Measurements from ENCODE around the gene MMRN2.
"Not testable (repeated sequence)": the region's sequence is repeated elsewhere in the genome, so short reads cannot be mapped to it uniquely, and the experiment has no call there.

Gene MMRN2

DNA sequence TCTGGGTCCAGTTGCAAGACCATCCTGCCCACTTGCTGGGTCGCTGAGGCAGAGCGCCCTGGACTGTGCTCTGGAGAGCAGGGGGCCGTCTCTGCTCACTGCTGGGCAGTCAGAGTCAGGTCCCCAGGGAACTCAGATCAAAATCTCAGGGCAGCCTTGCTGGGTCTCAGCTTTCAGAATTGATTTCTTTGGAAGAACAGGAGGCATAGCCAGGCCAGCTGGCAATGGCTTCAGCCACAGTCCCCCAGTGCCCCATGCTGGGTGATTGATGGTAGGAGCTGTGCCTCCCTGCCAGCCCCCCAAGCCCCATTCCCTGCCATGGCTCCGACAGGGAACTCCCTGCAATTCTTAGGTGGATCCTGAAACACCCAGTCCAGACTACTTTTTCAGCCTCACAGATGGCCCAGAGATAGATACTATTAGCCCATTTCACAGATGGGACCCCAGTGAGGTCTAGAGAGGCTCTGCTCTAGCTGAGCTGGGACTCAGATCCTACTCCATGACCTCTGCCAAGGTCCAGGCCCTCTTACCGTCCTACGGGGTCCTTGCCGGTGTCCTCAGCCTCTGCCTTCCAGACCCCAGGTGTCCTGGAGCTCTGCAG, 467 bp downstream of the MMRN2 start:
- DNase-seq (ENCODE audit: low read depth): no peak

DNA sequence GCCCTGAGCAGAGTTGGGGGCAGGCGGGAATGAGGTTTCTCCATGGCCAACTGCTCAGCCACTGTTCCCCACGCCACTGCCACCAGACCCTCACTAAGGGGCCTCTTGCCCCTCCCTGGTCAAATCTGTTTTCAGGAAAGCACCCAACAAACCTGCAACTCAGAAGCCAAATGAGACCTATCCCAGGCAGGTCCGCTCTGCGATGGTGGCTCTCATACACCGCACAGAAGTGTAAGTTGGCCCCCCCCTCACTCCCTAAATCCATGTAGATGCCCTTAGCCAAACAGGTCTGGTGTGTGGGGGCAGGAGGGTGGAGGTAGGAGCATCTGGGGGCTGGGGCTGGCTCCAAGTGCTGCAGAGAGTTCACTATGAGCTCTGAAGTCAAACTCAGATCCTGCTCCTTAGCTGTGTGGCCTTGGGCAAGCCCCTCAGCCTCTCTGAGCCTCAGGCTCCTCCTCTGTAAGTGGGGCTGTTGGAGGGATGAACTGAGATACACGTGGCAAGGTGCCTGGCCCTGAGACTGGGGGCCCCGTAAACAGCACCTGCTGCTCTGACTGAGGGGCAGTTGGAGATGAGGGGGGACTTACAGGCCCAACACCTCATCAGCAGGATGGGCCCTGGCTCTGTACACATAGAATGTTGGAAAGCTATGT, 1.1 kb downstream of the MMRN2 start:
- no peak for DNase-seq (ENCODE audit: low read depth)

DNA sequence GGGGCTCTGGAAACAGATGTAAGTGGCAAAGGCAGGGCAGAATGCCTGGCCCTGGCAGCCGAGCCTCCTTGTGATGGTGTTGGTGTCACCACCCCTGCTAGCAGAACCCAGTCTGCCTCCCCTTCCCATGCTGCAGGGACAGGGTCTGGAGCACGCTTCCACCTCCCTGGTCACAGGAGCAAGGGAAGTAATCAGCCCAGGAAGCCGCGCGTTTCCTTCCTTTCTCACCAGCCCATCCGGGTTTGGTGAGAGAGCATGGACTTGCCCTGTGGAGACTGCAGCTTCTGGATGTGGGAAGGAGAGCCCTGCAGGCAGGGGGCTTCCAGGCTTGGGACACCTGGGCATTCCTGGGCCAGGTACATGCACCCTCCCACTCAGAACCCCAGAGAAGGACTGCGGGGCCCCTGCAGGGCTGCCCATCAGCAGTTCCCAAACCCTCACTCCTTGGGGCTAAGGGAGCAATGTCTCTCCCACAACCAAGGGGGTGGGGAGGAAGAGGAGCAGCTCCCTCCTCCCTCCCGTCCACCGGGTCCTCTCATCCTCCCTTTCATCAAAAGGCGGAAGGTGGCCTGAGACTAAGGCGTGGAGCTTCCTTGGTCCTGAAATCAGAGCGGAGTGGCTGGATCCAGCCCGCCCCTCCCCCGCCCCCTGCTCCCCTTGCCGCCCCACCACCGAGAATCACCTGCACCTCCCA, 1.8 kb downstream of the MMRN2 start:
- DNase-seq (ENCODE audit: low read depth): no peak

DNA sequence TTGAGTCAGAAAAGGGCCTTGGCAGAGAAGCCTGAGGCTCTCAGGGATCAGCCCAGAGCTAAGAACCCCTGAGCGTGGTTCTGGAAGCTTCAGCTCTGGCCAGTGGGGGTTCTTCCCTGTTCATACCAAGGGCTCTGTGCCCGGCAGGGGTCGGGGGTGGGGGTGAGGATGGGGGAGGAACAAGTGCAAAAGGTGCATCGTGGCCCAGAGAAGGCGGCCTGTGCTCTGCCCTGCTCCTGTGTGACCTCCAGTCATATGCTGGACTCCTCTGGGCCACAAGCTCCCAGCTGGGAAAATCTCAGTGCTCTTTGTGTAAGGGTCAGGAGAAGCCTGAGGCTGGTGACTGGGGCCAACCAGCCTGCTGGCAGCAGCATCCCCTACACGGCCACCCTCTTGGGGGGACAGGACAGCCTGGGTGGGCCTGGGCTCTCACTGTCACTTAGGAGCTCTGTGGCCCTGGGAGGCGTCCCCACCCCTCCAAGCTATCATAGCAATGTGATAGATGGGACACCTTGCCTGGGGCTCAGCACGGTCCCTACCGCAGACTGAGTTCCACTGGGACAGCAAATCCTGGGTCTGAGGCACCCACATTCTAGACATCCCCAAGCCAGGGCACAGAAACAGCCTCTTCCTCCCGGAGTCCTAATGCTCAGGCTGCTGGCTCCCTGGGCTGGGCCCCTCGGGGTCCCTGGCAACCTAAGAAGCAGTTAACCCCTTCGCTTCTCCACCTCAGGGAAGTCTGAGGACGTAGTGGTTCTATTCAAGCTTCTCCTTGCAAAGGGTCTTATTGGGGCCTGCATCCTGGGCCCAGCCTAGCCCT, 2.5 kb downstream of the MMRN2 start:
- DNase-seq (ENCODE audit: low read depth): no peak

DNA sequence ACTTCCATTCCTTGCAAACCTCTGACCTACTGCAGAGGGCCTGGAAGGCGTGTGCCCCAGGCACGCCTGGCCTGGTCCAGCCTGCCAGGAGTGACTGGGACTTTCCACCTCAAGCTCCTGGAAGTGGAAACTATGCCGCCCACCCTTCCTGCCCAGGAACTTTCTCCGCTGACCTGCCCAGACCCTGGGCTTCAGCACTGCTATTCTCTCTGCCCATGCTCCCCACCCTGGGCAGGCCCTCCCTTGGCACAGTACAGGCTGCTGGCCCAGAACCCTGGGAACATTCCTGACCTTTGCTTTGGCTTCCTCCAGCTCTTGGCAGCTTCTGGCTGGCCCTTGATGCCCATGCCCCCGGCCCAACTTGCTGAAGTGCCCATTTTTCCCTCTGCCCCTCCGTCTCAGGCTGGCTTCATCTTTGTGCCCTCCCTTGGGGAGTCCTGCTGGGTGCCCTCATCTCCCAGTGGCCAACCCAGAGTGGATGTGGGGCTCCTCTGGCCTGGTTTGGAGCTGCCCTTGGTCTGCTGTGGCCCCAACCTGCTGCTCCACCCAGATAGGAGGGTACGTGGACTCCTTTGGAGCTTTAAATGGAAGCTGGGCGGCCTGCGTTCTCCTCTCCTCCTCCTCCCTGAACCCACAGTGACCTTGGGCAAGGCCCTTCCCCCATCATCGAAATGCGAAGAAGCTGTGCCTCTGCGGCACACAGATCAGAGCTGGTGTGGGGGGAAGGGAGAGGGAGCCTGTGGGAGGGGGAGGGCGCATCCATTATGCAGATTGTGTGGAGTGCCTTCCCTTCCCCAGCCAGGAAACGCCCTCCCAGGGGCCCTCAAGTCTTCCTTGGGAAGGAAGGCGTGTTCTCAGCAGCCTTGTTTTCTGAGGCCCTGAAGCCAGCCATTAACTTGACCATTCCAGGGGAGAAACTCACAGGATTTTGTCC, 3.4 kb downstream of the MMRN2 start:
- DNase-seq (ENCODE audit: low read depth): no peak

DNA sequence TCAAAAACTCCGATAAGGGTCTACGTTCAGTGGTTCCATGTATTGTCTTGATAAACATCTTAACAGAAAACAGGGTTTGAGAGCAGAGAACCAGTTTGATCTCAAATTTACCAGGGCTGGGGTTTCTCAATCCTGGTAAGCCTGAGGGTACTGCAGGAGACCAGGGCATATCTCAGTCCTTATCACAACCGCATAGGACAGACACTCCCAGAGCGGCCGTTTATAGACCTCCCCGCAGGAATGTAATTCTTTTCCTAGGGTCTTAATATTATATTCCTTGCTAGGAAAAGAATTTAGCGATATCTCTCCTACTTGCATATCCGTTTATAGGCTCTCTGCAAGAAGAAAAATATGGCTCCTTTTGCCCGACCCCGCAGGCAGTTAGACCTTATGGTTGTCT, 4.7 kb downstream of the MMRN2 start:
- DNase-seq (ENCODE audit: low read depth): not testable (repeated sequence)

DNA sequence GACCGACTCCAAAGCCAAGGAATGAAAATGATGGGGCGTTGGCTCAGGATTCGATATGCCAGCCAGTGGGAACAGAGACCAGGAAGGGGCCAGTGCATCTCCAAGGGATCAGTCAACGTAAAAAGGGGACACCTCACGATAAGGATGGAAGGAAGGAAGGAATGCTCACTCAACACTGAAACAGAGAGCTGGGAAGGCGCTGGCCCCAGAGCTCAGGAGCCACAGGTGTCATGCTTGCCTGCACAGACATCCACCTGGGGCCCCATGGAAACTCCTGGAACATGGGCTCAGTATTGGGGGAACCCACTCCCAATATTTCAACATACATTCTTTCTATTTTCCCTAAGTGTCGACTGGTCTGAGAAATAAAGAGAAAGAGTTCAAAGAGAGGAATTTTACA, 5.3 kb downstream of the MMRN2 start:
- DNase-seq (ENCODE audit: low read depth): no peak

DNA sequence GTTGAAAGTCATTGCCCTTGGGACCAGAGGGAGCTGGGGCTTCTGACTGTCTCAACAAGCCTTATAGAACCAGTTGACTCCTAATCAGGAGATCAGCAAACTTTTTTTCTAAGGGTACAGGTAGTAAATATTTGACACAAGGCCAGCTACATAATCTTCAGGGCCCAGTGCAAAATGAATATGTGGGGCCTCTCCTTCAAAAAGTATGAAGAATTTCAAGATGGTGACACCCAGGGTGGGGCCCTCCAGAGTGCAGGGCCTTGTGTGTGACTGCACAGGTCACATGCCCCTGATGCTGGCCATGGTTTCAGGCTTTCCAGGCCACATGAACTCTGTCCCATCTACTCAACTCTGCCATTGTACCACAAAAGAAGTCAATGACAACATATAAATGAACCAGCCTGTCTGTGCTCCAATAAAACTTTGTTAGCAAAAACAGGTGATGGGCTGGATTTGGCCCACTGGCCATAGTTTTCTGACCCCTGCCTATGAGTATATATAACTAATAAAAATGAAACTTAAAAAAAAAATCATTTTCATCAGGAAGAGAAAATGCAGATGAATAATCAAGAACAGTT, 6.1 kb downstream of the MMRN2 start:
- no peak for DNase-seq (ENCODE audit: low read depth)

DNA sequence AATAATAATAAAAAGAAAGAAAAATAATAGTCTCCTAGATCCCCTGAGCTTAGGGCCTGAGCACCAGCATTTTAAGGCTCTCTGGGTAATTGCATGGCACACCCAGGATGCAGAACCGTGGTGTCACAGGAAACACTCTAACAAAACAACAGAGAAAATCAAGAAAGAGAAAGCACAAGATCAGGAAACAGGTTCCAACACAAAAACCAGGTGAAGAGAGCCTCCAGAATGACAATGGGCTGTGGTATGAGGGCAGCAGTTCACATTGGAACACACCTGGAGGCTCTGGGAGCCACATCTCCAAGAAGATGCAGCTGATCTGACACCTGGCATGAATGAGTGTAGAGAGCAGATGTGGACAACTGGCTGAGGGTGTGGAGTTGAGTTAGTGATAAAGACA, 7.1 kb downstream of the MMRN2 start:
- no peak for DNase-seq (ENCODE audit: low read depth)

DNA sequence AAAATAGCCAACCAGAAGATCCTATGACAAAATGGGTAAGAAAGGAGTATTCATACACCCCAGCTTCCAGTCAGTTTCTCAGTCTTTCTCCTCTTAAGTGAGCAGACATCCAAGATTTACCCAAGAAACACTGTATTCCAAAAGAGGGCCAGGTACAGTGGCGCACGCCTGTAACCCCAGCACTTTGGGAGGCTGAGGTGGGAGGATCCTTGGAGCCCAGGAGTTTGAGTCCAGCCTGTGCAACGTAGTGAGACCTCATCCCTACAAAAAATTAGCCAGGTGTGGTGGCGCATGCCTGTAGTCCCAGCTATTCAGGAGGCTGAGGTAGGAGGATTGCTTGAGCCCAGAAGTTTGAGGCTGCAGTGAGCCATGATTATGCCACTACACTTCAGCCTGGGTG, 9.6 kb downstream of the MMRN2 start:
- not testable (repeated sequence) for DNase-seq (ENCODE audit: low read depth)

DNA sequence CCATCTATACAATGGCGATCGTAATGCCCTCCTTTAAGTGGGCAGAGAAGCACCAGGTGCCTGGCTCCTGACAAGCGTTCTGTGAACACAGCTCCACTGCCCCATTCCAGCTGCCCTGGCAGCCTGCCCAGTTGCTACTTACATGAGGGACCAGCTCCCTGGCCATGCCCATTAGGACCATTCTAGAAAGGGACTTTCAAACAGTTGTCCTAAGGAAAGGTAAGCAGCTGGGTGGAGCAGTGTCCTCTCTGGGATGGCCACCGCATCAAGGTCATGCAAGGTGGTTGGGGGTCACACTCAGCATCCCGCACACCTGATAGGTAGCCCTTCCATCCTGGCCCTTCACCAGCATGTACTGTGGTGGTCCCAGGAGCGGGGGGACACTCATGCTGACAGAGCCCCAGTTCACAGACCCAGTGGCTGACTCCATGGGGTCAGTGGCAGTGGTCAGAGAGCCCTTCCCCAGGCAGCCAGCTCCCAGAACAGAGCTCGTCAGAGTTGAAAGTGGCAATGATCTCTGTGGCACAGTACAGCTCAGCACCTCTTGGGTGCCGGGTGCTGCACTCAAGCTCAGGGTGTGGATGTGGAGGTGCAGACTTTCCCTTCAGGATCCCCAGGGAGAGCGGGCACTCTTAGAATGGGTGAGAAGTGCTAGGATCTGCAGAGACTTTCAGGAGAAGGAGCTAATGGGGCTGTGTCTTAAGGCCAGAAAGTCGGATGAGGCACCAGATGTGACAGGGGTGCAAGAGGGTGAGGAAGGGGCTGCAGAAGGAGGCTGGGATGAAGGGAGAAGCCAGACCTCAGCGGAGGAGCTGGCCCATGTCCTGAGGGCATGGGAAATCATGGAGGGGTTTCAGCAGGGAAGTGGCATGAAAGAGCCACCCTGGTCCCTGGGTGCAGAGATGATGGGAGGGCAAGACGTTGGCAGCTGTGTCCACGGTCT, 10.9 kb downstream of the MMRN2 start:
- DNase-seq (ENCODE audit: low read depth): no peak

DNA sequence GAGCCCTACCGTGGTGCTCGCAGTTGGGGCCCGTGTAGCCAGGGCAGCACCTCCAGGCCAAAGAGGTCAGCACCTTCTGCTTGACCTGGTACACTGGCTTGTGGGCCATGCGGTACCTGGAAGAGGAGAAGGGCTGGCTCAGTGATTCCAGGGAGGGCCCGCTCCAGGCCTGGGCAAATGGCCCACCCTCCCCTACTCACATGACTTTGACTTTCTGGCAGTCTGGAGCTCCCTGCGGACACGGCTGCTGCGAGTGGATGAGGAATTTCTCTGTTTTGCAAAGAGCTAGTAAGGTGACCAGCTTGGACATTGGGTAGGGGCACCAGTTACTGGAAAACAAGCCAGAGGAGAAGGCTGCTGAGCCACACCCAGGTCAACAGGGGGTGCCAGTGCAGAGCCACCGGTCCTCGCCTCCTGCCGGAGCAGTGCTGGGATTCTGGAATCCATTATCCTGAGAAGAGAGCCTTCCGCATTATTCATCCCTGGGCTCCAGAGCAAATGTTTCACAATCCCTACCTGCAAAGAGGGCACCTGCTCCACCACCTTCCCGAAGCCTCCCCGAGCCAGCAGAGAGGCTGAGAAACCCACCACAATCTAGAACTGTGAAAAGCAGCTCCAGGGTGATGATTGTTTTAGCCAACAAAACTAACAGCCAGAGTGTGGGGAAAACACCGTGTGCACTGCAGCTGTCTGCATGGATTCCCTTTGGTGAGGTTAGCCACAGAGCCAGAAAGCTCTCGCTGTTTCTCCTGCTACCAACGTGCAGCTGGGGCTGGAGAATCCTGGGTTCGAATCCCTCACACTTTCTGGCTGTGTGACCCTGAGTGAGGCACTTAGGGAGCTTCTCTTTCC, 11.8 kb downstream of the MMRN2 start:
- DNase-seq (ENCODE audit: low read depth): no peak

DNA sequence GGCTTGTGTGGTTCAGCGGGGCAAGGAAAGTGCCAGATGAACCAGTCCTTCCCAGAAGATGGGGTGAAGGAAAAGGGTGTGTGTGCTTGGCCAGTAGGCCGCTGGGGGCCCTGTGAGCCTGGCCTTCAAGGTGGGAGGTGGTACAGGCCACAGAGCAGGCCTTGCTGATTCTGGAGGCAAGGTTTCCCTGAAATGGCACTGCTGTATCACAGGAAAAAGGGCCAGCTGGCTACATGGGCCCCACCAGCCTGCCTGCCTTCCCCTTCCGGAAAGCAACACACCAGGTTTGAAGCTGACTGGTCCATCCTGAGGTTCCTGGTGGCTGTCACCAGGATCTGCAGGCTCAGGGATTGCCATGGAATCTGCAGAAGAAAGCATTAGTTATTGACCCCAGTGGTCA, 12.5 kb downstream of the MMRN2 start:
- no peak for DNase-seq (ENCODE audit: low read depth)

DNA sequence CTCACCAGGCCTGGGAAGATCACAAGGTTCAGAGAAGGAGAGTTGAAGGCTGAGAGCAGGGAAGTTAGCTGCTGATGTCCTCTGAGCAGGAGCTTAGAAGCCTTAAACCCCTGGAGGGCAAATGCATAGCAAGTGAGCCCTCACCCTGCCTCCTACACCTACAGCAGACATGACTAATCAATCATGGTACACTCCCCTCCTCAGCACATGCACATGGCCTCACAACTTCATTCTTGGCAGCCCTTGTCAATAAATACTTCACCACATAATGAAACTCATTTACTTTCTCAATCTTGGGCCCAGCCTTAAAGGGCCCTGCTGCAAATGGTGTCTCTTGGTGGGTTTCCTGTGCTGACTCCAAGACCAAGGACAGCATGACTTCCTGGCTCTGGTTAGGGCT, 12.9 kb downstream of the MMRN2 start:
- DNase-seq (ENCODE audit: low read depth): no peak

DNA sequence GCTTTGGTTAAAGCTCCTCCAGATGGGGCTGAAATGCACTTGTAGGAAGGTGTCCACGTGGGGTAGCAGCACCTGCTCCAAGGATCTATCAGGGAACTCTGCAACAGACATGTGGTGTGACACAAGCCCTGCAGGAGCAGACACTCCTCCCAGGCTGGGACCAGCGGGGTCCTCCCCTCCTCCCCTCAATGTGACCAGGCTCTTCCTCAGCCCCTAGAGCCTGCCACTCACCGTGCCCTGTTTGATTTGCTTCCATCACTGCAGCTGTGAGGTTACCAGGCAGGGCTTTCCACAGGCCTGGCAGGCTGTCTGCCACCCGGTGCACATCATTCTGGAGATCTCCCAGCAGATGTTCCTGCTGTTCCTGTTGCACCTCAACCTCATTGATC, 13.4 kb downstream of the MMRN2 start:
- no peak for DNase-seq (ENCODE audit: low read depth)

DNA sequence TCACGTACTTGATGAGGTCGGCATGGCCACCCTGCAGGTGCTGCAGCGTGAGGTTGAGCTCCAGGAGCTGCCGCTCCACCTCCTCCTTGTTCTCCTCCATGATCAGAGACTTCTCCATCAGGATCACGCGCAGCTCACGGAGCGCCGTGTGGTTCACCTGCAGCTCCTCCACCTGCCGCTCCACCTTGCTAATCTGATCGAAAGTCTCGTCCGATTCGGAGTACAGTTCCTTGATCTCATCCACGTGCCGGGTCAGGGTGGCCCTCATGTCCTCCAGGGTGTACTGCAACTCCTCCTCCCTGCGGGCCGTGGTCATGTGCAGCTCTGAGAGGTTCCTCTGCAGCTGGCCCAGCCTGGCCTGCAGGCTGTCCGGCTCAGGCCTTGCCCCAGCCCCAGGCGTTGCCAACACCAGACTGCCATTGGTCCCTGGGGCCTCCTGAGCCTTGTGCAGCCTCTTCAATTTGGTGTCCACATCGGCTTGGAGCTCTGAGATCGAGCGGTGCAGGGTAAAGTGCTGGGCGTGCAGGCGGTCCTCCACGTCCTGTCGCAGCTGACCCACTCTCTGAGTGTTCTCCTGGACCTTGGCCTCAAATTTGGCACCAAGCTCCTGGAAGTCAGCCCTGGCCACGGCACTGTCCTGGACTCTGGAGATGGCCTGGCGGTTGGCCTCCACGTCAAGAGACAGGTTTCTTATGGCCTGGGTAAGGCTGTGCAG, 13.9 kb downstream of the MMRN2 start:
- DNase-seq (ENCODE audit: low read depth): no peak

DNA sequence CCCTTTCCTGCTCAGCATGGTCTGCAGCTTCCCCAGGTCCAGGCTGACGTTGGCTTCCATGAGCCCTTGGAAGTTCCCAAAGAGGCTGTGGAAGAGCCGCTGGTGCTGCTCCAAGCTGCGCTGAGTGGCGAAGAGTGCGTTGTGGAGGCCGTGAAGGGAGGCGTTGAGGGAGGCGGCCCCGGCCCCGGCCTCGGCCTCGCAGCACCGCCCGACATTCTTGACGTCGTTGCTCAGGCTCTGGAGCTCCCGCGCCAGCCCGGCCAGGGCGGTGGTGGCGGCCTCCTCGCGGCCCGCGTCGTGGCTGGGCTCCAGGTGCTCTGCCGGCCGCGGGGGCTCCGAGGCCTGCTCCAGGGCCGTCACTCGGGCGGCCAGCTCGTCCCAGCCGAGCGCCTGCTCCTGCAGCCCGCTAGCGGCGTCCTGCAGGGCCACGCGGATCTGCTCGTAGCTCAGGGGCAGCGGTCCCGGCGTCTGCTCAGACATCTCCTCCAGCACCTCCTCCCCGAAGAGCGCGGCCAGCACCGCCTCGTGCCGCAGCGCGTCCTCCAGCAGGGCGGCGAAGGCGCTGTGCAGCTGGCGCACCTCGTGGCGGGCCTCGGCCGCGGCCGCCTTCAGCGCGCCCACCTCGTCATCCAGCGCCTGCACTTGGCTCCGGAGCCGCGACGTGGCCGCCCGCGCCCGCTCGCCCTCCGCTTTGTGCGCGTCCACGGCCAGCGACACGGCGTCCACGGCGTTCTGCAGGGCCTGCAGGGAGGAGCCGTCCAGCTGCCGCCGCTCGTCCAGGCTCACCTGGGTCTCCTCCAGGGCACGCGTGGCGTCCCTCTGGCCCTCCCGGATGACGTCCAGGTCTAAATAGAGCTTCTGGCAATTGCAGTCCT, 14.7 kb downstream of the MMRN2 start:
- DNase-seq (ENCODE audit: low read depth): no peak
